Spleen (tissue), 7 donors: ENCODE measurements around the gene GCA.
A peak's percentile ranks its signal among the peaks of the same experiment; 100 is the strongest.

ENCODE experiments used
- POLR2A ChIP-seq, 3 donors: fragments of 450-650 bp; IDR thresholded peaks; one replicate each; pipeline ENCODE4 v1.5.1; 2017; ENCODE audit warnings: antibody characterized with exemption in 3 of 3, mild to moderate bottlenecking in 1 of 3
- POLR2AphosphoS5 ChIP-seq, 3 donors: sonication (generic); formaldehyde crosslinking; IDR thresholded peaks; one replicate each; pipeline ENCODE4 v1.5.1; 2017; ENCODE audit warnings: antibody characterized with exemption in 3 of 3
- TF ChIP-seq, protein P1 (sequence below), 11 experiments: fragments of 200-600 bp in 7 of 11; fragments of 450-650 bp in 4 of 11; sonication (generic) in 4 of 11; IDR thresholded peaks in 8 of 11; conservative IDR thresholded peaks in 3 of 11; 1 replicate in 7 of 11; 2 replicates in 4 of 11; pipeline versions ENCODE4 v1.4.0 to v1.8.0; 2016 to 2021; ENCODE audit warnings: antibody characterized with exemption in 11 of 11, inconsistent platforms in 4 of 11, mild to moderate bottlenecking in 1 of 11
- donor health status: DM: no; HTN: no; CAD: no; lungs with moderate emphysema.
- donor health status: DM: no; HTN: no; CAD: no.
- donor health status: DM: no; HTN: no; CAD: no.

DNA sequence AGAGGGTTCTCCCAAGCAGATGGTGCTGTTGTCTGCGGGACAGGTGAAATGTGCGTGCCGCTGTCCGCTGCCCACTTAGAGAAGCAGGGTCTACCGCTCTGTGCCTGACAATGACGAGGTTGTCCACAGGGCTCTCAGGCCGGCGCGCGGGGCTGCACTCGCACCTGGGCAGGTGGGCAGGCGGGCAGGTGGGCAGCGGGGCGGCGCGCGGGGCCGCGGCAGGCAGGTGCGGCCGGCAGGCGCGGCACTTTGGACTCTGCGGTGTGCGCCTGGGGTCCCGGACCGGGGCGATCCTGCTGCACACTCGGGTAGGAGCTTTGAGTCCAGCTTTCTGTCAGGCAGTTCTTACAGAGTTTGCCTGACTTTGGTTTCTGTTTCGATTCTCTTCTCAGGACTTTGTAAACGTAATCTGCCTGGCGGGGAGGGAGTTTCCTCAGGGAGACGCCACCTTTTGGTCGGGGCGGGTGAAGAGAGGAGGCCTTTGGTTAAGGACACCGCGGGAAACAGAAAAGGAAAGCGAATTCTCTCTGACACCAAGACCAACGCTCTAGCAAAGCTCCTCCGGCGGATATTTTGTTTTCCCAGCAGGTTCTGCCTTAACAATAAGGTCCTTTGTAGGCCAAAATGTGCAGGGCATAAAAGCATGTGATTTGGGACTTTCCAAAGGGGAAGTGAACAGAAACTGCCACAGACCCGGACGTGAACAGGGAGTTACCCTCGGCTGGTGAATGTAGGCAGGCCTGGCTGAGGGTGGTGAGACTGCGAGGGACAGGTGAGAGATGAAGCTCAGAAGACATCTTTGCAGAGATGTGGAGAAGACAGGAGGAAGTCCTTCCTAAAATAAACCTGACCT lies 25.4 kb upstream of the GCA start, which contains the start of gene IFIH1:
- TF ChIP-seq, protein P1, sequence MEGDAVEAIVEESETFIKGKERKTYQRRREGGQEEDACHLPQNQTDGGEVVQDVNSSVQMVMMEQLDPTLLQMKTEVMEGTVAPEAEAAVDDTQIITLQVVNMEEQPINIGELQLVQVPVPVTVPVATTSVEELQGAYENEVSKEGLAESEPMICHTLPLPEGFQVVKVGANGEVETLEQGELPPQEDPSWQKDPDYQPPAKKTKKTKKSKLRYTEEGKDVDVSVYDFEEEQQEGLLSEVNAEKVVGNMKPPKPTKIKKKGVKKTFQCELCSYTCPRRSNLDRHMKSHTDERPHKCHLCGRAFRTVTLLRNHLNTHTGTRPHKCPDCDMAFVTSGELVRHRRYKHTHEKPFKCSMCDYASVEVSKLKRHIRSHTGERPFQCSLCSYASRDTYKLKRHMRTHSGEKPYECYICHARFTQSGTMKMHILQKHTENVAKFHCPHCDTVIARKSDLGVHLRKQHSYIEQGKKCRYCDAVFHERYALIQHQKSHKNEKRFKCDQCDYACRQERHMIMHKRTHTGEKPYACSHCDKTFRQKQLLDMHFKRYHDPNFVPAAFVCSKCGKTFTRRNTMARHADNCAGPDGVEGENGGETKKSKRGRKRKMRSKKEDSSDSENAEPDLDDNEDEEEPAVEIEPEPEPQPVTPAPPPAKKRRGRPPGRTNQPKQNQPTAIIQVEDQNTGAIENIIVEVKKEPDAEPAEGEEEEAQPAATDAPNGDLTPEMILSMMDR (IDR thresholded peaks at IDR 0.05 in 8 of 11, conservative IDR thresholded peaks at IDR 0.05 in 3 of 11), result peak in 4 of 11 experiments; percentile 14 to 45 (median 26)
- TF ChIP-seq POLR2A (IDR thresholded peaks at IDR 0.05) (peak in 1 of 3 donors; percentile 55), POLR2AphosphoS5 (IDR thresholded peaks at IDR 0.05) (peak; percentile 52 to 80 (median 77))
